Hepatocyte (in vitro differentiated cells): Measurements from ENCODE around the gene PCDHB5.
A peak's percentile ranks its signal among the peaks of the same experiment; 100 is the strongest.

Experiments
- EZH2 ChIP-seq: fragments of 200-600 bp; sonication (generic); IDR thresholded peaks from 2 replicates; pipeline ENCODE4 v1.6.1; 2016; ENCODE audit warnings: antibody characterized with exemption, mild to moderate bottlenecking, borderline replicate concordance
- EZH2phosphoT487 ChIP-seq: fragments of 200-600 bp; sonication (generic); IDR thresholded peaks from one replicate; pipeline ENCODE4 v1.6.1; 2018; ENCODE audit warnings: antibody characterized with exemption, mild to moderate bottlenecking, low read depth, moderate library complexity; ENCODE audit not compliant: unreplicated experiment, severe bottlenecking
- TF ChIP-seq, protein P1 (sequence below): fragments of 200-600 bp; sonication (generic); IDR thresholded peaks from 2 replicates; pipeline ENCODE4 v1.5.1; 2016; ENCODE audit warnings: antibody characterized with exemption, mild to moderate bottlenecking; ENCODE audit not compliant: poor library complexity

DNA sequence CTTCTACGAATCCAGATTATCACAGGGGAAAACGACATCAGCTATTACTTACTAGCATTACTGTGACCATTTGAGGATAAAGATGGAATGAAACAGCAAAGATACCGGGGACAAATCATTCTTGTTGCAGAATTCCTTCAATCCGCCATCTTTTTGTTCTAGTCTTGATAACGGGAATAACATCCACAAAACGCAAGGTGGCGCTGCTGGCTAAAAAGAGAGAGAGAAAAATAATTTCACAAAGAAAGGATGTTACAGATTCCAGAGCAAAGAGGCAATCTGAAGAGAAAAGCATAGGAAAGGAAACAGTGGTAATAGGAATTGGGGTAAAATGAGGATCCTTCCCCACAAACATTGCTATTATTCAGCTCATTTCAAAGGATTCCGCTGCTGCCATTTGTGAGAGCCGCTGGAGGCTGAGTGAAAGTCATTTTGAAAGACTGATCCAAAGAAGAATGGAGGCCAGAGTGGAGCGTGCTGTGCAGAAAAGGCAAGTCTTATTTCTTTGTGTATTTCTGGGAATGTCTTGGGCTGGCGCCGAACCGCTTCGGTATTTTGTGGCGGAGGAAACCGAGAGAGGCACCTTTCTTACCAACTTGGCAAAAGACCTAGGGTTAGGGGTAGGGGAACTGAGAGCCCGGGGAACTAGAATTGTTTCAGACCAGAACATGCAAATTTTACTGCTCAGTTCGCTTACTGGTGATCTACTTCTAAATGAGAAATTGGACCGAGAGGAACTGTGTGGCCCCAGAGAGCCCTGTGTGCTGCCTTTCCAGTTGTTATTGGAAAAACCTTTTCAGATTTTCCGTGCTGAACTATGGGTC is 37.6 kb downstream of the PCDHB5 start, which contains the start of gene PCDHB7:
- TF ChIP-seq, protein P1, sequence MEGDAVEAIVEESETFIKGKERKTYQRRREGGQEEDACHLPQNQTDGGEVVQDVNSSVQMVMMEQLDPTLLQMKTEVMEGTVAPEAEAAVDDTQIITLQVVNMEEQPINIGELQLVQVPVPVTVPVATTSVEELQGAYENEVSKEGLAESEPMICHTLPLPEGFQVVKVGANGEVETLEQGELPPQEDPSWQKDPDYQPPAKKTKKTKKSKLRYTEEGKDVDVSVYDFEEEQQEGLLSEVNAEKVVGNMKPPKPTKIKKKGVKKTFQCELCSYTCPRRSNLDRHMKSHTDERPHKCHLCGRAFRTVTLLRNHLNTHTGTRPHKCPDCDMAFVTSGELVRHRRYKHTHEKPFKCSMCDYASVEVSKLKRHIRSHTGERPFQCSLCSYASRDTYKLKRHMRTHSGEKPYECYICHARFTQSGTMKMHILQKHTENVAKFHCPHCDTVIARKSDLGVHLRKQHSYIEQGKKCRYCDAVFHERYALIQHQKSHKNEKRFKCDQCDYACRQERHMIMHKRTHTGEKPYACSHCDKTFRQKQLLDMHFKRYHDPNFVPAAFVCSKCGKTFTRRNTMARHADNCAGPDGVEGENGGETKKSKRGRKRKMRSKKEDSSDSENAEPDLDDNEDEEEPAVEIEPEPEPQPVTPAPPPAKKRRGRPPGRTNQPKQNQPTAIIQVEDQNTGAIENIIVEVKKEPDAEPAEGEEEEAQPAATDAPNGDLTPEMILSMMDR: peak; percentile 3
- TF ChIP-seq EZH2: no peak
- TF ChIP-seq EZH2phosphoT487: no peak
